SK-N-SH treated with all-trans-retinoic acid at 6 μM for 48 hours (cell line): ENCODE data around the gene SSTR5.

Experiments used
- ATAC-seq: fragments of 200-7000 bp; cut with Tn5 transposase; 3 replicates; pipeline ENCODE4 v1.9.1; 2020; ENCODE audit warnings: mild to moderate bottlenecking, moderate library complexity
- ARNTL ChIP-seq: fragments of 450-650 bp; formaldehyde crosslinking; IDR thresholded peaks from 2 replicates; pipeline ENCODE4 v1.5.0; 2020; ENCODE audit warnings: low read depth, mild to moderate bottlenecking, moderate library complexity, borderline replicate concordance
- BACH2 ChIP-seq: fragments of 250-450 bp; sonication (Bioruptor Pico); IDR thresholded peaks from 2 replicates; pipeline ENCODE4 v1.9.0; 2021; ENCODE audit warnings: mild to moderate bottlenecking, borderline replicate concordance
- CSDC2 ChIP-seq: fragments of 250-450 bp; sonication (Bioruptor Pico); IDR thresholded peaks from 2 replicates; pipeline ENCODE4 v1.5.0; 2020; ENCODE audit warnings: mild to moderate bottlenecking, moderate library complexity
- GLIS3 ChIP-seq: fragments of 250-450 bp; sonication (Bioruptor Pico); IDR thresholded peaks from 2 replicates; pipeline ENCODE4 v1.5.0; 2020; ENCODE audit warnings: mild to moderate bottlenecking, moderate library complexity
- ISL1 ChIP-seq: fragments of 250-450 bp; sonication (Bioruptor Pico); IDR thresholded peaks from 2 replicates; pipeline ENCODE4 v2.1.2; 2022; ENCODE audit warnings: mild to moderate bottlenecking, moderate library complexity
- OSR1 ChIP-seq: fragments of 250-450 bp; sonication (Bioruptor Pico); IDR thresholded peaks from 2 replicates; pipeline ENCODE4 v1.8.0; 2022; ENCODE audit warnings: moderate library complexity, mild to moderate bottlenecking, inconsistent platforms
- PPARA ChIP-seq: fragments of 250-450 bp; sonication (Bioruptor Pico); IDR thresholded peaks from 2 replicates; pipeline ENCODE4 v1.5.0; 2020; ENCODE audit warnings: mild to moderate bottlenecking, borderline replicate concordance
- RARB ChIP-seq: fragments of 250-450 bp; sonication (Bioruptor Pico); IDR thresholded peaks from 2 replicates; pipeline ENCODE4 v1.8.0; 2021; ENCODE audit warnings: mild to moderate bottlenecking, moderate library complexity
- SNAI2 ChIP-seq: fragments of 250-450 bp; sonication (Bioruptor Pico); IDR thresholded peaks from 2 replicates; pipeline ENCODE4 v1.5.0; 2020; ENCODE audit warnings: mild to moderate bottlenecking, moderate library complexity
- TCF4 ChIP-seq: fragments of 250-450 bp; sonication (Bioruptor Pico); IDR thresholded peaks from 2 replicates; pipeline ENCODE4 v1.8.0; 2021; ENCODE audit warnings: mild to moderate bottlenecking, moderate library complexity, borderline replicate concordance
- TOX ChIP-seq: fragments of 250-450 bp; sonication (Bioruptor Pico); IDR thresholded peaks from 2 replicates; pipeline ENCODE4 v1.8.0; 2021; ENCODE audit warnings: mild to moderate bottlenecking, moderate library complexity, borderline replicate concordance
- ZC3H10 ChIP-seq: fragments of 250-450 bp; sonication (Bioruptor Pico); IDR thresholded peaks from 2 replicates; pipeline ENCODE4 v1.5.1; 2021; ENCODE audit warnings: mild to moderate bottlenecking, moderate library complexity
- ZFP3 ChIP-seq: fragments of 250-450 bp; sonication (Bioruptor Pico); IDR thresholded peaks from 2 replicates; pipeline ENCODE4 v1.5.0; 2020; ENCODE audit warnings: mild to moderate bottlenecking, moderate library complexity
- ZFP30 ChIP-seq: fragments of 450-650 bp; formaldehyde crosslinking; IDR thresholded peaks from 2 replicates; pipeline ENCODE4 v1.5.0; 2022; ENCODE audit warnings: mild to moderate bottlenecking, moderate library complexity
- ZNF565 ChIP-seq: fragments of 450-650 bp; formaldehyde crosslinking; conservative IDR thresholded peaks from 2 replicates; pipeline ENCODE4 v1.5.0; 2020; ENCODE audit warnings: low read depth, mild to moderate bottlenecking, moderate library complexity
- ZNF70 ChIP-seq: fragments of 450-650 bp; formaldehyde crosslinking; IDR thresholded peaks from 2 replicates; pipeline ENCODE4 v1.5.0; 2020; ENCODE audit warnings: mild to moderate bottlenecking, moderate library complexity
- ZNF8 ChIP-seq: fragments of 450-650 bp; formaldehyde crosslinking; IDR thresholded peaks from 2 replicates; pipeline ENCODE4 v1.5.0; 2020; ENCODE audit warnings: mild to moderate bottlenecking, moderate library complexity
- TF ChIP-seq, protein P1 (sequence below): fragments of 250-450 bp; sonication (Bioruptor Pico); IDR thresholded peaks from 2 replicates; pipeline ENCODE4 v1.8.0; 2020; ENCODE audit warnings: mild to moderate bottlenecking, moderate library complexity, borderline replicate concordance
- TF ChIP-seq, protein P2 (sequence below): fragments of 250-450 bp; sonication (Bioruptor Pico); IDR thresholded peaks from 2 replicates; pipeline ENCODE4 v1.5.1; 2020; ENCODE audit warnings: low read depth, mild to moderate bottlenecking, moderate library complexity
- TF ChIP-seq, protein P3 (sequence below): fragments of 250-450 bp; sonication (Bioruptor Pico); IDR thresholded peaks from 2 replicates; pipeline ENCODE4 v1.5.1; 2021; ENCODE audit warnings: mild to moderate bottlenecking, moderate library complexity
- TF ChIP-seq, protein P4 (sequence below): fragments of 250-450 bp; sonication (Bioruptor Pico); IDR thresholded peaks from 2 replicates; pipeline ENCODE4 v1.8.0; 2021; ENCODE audit warnings: low read depth, mild to moderate bottlenecking, moderate library complexity, borderline replicate concordance

The SSTR5 gene

DNA sequence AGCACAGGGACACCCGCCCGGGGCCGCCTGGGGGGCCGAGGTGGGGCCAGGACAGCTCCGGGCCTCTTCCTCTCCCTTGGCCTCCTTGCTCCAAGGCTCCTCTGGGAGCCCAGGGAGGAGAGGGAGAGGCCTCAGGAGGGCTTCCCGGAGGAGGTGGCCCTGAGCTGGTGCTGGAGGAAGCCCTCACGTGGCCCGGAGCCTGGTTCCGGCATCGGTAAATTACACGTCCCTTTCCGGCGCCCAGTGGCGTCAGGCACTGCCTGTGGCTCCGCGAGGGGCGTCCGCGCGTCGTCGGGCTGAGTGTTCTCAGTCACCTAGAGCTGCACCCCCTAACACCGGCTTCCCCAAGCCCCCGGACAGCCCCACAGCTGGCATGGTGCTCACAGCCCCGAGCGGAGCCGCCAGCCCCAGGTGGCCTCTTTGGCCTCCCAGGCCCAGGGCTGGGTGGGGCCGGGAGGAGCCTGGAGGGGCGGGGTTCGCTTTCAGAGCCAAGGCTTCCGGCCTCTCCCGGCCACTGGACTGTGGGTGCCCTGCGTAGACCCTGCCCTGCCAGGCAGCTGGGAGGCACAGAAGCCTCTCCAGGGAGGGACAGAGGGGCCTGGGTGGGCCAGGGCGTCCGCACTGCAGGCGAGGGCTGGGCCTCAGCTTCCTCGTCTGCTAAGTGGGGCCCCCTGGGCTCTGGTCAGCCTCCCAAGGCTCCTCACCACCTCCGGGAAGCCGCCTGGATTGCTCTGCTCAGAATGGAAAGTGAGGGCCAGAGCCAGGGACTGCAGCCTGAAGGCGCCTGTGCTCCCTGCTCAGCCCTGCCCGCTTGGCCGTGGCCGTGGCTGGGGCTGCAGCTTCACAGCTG, 27.9 kb upstream of the SSTR5 start:
- TF ChIP-seq, protein P1, sequence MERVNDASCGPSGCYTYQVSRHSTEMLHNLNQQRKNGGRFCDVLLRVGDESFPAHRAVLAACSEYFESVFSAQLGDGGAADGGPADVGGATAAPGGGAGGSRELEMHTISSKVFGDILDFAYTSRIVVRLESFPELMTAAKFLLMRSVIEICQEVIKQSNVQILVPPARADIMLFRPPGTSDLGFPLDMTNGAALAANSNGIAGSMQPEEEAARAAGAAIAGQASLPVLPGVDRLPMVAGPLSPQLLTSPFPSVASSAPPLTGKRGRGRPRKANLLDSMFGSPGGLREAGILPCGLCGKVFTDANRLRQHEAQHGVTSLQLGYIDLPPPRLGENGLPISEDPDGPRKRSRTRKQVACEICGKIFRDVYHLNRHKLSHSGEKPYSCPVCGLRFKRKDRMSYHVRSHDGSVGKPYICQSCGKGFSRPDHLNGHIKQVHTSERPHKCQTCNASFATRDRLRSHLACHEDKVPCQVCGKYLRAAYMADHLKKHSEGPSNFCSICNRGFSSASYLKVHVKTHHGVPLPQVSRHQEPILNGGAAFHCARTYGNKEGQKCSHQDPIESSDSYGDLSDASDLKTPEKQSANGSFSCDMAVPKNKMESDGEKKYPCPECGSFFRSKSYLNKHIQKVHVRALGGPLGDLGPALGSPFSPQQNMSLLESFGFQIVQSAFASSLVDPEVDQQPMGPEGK (CRISPR knock-in tag): no peak
- TF ChIP-seq, protein P2, sequence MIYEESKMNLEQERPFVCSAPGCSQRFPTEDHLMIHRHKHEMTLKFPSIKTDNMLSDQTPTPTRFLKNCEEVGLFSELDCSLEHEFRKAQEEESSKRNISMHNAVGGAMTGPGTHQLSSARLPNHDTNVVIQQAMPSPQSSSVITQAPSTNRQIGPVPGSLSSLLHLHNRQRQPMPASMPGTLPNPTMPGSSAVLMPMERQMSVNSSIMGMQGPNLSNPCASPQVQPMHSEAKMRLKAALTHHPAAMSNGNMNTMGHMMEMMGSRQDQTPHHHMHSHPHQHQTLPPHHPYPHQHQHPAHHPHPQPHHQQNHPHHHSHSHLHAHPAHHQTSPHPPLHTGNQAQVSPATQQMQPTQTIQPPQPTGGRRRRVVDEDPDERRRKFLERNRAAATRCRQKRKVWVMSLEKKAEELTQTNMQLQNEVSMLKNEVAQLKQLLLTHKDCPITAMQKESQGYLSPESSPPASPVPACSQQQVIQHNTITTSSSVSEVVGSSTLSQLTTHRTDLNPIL (CRISPR knock-in tag): no peak
- no peak for TF ChIP-seq OSR1
- TF ChIP-seq, protein P3, sequence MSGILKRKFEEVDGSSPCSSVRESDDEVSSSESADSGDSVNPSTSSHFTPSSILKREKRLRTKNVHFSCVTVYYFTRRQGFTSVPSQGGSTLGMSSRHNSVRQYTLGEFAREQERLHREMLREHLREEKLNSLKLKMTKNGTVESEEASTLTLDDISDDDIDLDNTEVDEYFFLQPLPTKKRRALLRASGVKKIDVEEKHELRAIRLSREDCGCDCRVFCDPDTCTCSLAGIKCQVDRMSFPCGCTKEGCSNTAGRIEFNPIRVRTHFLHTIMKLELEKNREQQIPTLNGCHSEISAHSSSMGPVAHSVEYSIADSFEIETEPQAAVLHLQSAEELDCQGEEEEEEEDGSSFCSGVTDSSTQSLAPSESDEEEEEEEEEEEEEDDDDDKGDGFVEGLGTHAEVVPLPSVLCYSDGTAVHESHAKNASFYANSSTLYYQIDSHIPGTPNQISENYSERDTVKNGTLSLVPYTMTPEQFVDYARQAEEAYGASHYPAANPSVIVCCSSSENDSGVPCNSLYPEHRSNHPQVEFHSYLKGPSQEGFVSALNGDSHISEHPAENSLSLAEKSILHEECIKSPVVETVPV (CRISPR knock-in tag): no peak
- TF ChIP-seq, all 23 proteins: peak for 0
- peak; percentile 4; the same call in 2 of the 3 replicates for ATAC-seq

DNA sequence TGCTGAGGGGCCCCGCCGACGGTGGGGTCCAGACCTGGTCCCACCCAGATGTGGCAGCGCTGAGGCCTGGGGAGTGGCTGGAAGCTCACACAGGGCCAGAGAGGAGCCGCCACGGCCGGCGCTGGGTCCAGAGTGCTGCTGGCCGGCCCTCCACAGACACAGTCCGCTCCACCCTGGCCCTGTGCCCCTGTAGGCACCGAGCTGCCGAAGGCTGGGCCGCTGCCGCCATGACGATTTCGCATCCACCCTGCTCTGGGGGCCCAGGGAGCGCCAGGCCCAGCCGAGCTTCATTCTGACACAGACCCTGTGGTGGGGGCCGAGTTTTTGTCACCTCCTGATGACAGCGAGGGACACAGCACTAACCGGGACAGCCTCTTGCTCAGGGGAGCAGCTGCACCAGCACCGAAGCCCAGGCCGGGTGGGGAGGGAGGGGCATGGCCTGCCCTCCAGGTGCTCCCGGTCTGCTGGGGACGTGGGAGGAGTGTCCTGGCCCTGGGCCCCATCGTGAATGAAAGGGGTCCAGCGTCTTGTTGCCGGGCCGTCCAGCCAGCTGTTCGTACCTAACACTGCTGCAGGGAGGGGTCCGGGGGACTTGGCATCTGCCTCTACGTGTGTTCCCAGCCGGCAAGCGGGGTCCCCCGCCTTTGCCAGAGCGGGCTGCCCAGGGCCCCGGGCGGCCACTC, 27.1 kb upstream of the SSTR5 start:
- peak; percentile 18; the same call in 2 of the 3 replicates for ATAC-seq
- TF ChIP-seq TCF4 (CRISPR knock-in tag) (no peak), SNAI2 (no peak), ZC3H10 (CRISPR knock-in tag) (no peak), ZNF565 (CRISPR knock-in tag) (no peak), BACH2 (no peak), ISL1 (CRISPR knock-in tag) (no peak), ZFP30 (no peak), ZNF8 (CRISPR knock-in tag) (no peak), GLIS3 (CRISPR knock-in tag) (no peak), ZFP3 (CRISPR knock-in tag) (no peak), CSDC2 (CRISPR knock-in tag) (no peak), TOX (no peak), ZNF70 (CRISPR knock-in tag) (no peak), OSR1 (no peak), ARNTL (CRISPR knock-in tag) (no peak), PPARA (CRISPR knock-in tag) (no peak), RARB (CRISPR knock-in tag) (no peak)
- TF ChIP-seq, protein P4, sequence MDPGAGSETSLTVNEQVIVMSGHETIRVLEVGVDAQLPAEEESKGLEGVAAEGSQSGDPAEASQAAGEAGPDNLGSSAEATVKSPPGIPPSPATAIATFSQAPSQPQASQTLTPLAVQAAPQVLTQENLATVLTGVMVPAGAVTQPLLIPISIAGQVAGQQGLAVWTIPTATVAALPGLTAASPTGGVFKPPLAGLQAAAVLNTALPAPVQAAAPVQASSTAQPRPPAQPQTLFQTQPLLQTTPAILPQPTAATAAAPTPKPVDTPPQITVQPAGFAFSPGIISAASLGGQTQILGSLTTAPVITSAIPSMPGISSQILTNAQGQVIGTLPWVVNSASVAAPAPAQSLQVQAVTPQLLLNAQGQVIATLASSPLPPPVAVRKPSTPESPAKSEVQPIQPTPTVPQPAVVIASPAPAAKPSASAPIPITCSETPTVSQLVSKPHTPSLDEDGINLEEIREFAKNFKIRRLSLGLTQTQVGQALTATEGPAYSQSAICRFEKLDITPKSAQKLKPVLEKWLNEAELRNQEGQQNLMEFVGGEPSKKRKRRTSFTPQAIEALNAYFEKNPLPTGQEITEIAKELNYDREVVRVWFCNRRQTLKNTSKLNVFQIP (CRISPR knock-in tag): no peak
- TF ChIP-seq, protein P1 (CRISPR knock-in tag): no peak
- TF ChIP-seq, protein P2 (CRISPR knock-in tag): no peak
